Activated T-cell treated with anti-CD3 and anti-CD28 coated beads for 24 hours (primary cell): ENCODE results near the gene NTM.
"Not testable (repeated sequence)": the region's sequence is repeated elsewhere in the genome, so short reads cannot be mapped to it uniquely, and the experiment has no call there.

Experiments
- DNase-seq: peaks from one replicate; pipeline ENCODE4 v3.0.0-alpha.2; 2020; ENCODE audit warnings: low read depth

NTM gene

GRCh38 chr11:132050577-132051165 lies 680.3 kb downstream of the NTM start:
- DNase-seq: no peak

- DNase-seq: no peak
These were observed 681.3 kb downstream of the NTM start for GRCh38 chr11:132051704-132052103.

- no peak for DNase-seq
These were observed 681.9 kb downstream of the NTM start for GRCh38 chr11:132052342-132052741.

DNA sequence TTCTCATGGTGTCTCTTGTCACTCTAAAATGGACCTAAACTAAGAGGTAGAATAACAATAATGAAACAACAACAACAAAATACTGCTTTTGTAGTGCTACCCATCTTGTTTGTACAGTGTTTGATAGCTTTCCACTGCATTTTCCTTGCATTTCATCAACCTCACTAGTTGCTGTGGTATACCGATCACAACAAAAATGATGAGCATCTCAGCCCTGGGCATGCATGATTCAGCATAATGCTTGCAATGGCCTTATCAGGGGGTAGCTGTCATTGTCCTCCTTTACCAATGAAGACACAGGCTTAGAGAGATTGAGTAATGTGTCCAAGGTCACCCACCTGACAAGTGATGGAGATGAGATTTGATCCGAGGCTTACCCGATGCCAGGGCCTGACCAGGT lies 682.5 kb downstream of the NTM start:
- no peak for DNase-seq

- DNase-seq: no peak
These were observed 684.4 kb downstream of the NTM start for GRCh38 chr11:132054822-132055221.

GRCh38 chr11:132055296-132055695 lies 684.9 kb downstream of the NTM start:
- no peak for DNase-seq

GRCh38 chr11:132056689-132057088 lies 686.3 kb downstream of the NTM start:
- DNase-seq: no peak

DNA sequence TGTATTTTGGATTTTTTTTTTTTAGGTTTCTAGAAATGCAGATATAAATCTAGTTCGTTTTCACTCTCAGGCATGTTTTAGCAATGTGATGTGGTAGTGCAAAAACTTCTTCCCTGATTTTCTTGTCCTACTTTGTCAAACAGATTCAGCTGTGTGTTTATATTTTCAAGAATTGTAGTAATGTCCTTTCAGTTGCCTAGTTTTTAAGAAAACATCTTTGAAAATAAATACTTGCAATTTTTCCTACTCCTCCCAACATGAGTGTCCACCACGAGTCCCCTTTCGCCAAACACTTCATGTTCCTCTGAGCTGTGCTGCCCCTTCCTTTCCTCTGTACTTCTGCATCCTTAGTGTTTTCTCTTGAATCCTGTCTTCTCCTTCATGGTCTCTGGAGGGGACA lies 686.9 kb downstream of the NTM start:
- no peak for DNase-seq

GRCh38 chr11:132058211-132058772 lies 687.9 kb downstream of the NTM start:
- DNase-seq: no peak

DNA sequence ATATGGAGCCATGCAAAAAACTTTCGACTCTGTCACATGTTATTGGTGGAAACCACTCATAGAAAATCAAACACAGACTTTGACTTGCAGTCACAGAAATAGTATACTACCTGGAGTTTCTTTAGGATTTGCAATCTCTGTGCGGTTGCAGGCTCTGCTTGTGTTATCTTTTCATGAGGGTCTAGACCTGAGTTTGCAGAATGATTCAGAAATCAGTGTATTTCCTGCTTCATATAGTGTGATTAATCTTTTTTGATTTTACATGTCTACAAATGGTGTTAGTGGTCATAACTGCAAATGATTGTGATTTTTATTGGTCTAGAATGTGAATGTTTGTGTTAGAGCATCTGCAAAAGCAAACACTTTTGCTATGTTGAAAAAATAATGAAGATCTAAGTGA lies 690.2 kb downstream of the NTM start:
- DNase-seq: no peak

GRCh38 chr11:132062031-132062430 lies 691.6 kb downstream of the NTM start:
- DNase-seq: no peak

- no peak for DNase-seq
These were observed 692.1 kb downstream of the NTM start for GRCh38 chr11:132062541-132062940.

GRCh38 chr11:132064987-132065620 lies 694.7 kb downstream of the NTM start:
- DNase-seq: no peak

DNA sequence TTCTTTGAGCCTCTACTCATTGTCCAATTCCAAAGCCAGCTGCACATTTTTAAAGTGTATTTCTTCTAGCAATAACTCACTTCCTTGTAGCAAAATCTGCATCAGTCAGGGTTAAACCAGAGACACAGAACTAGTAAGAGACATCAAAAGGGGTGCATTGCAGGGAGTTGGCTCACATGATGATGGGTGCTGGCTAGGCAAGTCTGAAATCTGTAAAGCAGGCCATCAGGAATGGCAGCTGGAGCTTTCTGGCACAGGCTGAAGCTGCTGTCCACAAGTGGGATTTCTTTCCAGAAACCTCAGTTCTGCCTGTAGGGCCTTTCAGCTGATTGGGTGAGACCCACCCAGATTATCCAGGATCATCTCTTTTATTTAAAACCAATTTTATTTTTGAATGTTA lies 698.1 kb downstream of the NTM start:
- no peak for DNase-seq

- DNase-seq: not testable (repeated sequence)
These were observed 699.2 kb downstream of the NTM start for GRCh38 chr11:132069593-132069992.

DNA sequence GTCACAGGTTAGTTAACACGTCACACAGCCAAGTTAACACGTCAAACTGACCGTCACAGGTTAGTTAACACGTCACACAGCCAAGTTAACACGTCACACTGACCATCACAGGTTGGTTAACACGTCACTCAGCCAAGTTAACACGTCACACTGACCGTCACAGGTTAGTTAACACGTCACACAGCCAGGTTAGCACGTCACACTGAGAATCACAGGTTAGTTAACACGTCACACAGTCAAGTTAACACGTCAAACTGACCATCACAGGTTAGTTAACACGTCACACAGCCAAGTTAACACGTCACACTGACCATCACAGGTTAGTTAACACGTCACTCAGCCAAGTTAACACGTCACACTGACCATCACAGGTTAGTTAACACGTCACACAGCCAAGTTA lies 700.5 kb downstream of the NTM start:
- DNase-seq: not testable (repeated sequence)

DNA sequence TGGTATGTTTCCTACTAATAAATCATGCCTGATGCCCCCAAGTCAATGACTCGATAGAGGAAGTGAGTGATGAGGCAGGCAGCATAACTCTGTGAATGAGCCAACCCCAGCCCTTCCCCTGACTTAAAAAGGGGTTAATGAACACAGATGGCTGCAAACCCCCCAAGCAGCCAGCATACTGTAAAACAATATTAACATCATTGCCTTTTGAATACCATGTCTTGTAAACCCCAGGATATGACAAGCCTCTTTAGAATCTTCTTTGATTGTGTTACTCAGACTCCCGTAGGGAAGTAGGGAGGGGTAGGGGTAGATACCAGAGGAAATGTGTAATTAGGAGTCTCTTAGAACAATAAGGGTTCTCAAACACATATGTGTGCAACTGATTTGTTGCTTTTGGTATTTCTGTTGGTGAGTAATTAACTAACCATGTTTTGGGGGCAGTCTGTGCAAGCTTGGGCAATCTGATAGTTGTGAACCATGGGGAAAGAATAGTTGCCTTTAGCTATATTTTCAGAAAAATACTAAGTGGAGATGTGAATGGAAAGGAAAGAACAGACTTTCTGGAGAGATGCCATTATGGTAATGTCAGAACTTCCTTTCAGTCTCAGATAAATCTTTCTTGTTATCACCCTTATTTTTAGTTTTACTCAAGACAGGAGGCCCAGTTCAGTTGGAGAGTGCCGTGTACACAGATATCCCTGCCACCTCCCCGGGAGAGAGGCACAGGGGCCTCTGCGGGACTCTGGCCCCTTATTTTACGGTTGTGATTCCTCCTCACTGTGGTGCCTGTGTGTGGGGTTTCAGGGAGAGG lies 701.8 kb downstream of the NTM start:
- DNase-seq: no peak

DNA sequence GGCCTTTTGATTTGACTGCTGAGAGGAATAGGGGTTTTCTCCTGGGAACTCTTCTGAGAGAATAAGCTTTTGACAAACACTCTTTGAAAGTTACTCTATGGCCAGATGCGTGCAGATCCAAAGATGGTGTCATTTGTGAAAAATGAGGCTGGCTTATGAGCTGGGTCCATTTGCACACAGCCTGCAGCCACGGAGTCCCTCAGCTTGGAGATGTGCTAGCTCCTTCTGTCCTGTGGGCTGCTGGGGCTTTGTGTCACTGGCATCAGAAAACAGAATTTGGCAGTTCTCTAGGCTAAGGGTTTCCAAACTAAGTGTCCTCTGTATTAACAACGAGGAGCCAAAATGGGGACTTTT lies 702.4 kb downstream of the NTM start:
- no peak for DNase-seq

DNA sequence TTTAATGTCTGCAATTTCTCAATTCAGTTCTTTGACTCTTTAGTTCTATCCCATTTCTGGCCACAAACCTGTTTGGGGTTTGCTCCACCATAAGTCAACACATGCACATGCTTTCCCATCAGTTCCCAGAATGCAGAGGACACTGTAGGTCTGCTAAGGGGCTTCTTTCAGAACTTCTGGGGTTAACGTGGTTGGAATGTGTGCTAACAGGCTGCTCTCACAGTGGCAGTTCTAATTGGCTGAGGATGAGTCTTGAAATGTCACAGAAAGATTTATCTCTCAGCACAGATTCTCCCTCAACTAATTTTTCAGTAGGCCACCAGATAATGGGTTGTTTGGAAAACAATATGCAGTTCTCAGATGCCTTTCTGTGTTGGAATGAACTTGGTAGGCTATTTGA lies 703.4 kb downstream of the NTM start:
- DNase-seq: no peak

GRCh38 chr11:132075447-132075846 lies 705.0 kb downstream of the NTM start:
- no peak for DNase-seq

GRCh38 chr11:132077416-132077815 lies 707.0 kb downstream of the NTM start:
- no peak for DNase-seq

- no peak for DNase-seq
These were observed 708.1 kb downstream of the NTM start for GRCh38 chr11:132078264-132079076.
